ENCODE measurements around the gene RSAD1.

RSAD1 gene

DNA sequence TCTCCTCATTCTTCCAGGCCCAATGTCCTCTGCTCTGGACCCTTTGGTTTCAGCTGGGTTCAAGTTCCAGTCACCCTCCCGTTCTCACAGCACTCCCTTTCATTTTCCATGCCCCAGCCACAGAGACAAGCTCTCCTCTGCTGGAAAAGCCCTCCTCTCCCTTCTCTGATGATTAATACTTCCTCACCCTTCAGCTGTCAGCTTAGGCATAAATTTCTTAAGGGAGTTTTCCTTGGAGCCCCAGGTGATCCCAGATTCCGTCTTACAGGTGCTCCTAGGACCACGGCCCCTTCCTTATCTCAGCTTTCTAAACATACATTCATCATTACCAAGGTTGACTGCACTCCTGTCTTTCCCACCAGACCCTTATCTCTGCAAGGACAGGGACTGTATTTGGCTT, 20.4 kb upstream of the RSAD1 start:
- no peak for DNase-seq (ENCODE audit: low read depth in 1 of 2, low spot score in 1 of 2)

DNA sequence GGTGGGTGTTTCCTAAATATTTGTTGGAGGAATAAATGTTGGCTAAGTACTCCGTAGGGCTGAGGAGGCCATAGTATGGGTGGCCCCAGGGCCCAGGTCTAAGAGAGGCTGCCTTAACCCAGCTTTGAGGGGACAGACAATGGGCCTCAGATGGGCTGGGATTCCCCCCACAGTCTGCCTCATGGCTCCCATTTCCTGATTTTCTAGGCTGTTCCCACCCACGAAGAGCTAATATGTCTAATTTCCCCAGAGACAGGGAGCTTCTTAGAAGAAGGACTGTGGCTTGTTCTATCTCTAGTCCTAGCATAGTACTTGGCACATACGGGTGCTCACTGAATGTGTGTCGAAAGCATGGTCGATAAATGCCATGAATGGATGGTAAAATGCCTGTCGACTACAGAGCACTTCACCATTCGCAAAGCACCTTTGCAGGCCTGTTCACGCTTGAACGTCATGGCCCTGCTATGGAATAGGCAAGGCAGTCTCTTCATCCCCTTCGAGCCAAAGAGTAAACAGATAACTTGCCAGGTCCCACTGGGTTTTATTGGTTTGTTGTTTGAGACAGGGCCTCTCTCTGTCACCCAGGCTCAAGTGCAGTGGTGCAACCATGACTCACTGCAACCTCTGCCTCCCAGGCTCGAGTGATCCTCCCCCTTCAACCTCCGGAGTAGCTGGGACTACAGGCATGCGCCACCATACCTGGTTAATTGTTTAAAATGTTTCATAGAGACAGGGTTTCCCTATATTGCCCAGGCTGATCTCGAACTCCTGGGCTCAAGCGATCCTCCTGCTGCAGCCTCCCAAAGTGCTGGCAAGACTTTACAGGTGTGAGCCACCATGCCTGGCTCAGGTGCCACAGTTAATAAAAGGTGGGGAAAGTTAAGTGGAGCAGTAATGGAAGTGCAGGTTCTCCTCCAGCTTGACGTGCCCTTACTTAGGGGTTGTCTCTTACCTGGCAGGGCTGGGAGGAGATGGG, 19.7 kb upstream of the RSAD1 start:
- no peak for DNase-seq (ENCODE audit: low read depth in 1 of 2, low spot score in 1 of 2)

DNA sequence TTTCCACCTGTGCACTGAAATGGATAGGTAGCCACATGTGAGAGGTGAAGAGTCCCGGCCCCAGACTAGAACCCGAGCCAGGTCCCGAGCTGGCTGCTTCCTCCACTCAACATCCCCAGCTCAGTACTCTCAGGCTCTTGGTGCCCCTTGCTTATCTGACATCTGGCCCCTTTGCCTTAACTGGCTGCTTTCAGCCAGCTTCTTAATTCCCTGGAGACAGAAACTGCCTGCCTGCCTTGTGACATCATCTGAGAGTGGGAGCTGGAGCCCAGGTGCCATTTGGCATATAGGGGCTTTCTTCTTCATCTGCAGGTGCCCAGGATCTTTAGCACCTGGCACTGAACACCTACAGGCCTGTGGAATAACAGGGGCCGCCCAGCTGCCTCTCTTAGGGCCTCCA, 18.9 kb upstream of the RSAD1 start:
- DNase-seq (ENCODE audit: low read depth in 1 of 2, low spot score in 1 of 2): no peak

DNA sequence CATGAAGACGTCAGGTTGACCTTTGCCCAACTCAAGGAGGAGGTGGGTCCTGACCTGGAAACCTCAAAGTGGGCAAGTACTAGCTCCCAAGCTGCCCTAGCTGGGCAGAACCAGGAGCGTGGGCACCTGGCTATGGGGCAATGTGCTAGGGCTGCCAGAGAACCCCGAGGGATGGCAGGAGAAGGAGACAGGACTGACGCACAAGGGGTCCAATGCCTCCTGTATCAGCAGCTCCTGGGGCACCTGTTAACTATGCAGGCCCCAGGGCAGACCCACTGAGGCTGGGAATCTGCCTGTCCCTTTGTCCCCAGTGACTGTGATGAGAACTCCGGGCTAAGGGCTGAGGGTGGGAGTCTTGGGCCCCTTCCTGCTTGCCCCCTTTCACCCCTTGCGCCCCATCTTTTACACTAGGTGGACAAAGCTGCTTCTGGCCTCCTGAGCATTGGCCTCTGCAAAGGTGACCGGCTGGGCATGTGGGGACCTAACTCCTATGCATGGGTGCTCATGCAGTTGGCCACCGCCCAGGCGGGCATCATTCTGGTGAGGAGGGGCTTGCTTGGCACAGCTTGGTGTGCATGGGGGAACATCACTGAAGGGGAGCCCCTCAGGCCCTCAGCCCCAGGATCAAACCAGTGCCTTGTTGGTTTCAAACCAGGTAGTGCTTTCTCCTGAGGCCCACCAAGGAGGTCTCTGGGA, 17.7 kb upstream of the RSAD1 start:
- no peak for DNase-seq (ENCODE audit: low read depth in 1 of 2, low spot score in 1 of 2)

DNA sequence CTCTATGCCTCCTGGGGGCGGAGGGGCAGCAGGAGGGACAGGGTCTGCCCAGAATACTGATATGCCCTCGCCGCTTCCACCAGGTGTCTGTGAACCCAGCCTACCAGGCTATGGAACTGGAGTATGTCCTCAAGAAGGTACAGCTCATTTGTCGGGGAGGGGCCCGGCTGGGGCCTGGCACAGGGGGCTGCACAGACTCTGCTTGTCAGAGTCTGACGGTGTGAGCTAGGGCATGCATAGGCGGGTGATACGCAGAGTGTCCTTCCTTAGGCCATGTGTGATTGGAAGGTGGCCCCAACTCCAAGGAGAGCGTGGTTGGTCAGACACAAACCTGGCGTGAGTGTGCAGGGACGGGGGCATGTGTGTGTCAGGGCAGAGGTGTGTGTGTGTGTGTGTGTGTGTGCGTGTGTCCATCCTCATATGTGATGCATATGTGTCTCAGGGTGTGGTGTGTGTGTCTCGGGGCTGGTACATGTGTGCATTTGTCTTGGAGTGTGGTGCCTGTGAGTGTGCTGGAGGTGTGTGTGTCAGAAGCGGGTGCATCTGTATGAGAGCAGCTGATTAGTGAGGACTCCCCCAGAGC, 17.0 kb upstream of the RSAD1 start:
- no peak for DNase-seq (ENCODE audit: low read depth in 1 of 2, low spot score in 1 of 2)

DNA sequence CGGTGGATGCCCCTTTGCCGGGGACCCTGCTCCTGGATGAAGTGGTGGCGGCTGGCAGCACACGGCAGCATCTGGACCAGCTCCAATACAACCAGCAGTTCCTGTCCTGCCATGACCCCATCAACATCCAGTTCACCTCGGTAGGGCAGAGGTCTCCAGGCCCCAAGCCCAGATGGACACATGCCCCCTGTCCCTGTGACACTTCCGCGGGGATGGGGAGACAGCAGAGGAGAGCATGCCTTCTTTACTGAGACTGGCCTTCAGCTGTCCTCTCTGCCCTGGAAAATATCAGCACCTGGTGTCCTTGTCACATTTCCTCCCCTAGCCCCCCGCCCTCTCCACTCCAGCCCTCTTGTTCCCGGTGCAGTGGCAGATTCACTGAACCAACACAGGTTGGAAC, 16.2 kb upstream of the RSAD1 start:
- DNase-seq (ENCODE audit: low read depth in 1 of 2, low spot score in 1 of 2): no peak

DNA sequence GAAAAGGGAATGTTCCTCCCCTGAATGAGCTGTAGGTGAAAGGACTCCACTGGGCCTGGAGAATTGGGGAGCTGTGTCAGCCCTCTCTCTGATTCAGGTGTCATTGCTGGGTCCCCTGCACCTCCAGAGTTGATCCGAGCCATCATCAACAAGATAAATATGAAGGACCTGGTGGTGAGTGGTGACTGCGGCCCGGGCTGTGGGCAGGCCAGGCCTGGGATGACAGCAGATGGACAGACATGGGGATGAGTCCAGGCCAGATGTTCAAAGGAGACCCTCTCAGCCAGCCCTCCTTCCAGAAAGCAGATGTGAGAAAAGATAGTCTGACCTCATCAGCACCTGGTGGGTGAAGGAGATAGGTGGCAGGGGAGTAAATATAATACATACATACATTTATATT, 14.5 kb upstream of the RSAD1 start:
- DNase-seq (ENCODE audit: low read depth in 1 of 2, low spot score in 1 of 2): no peak

DNA sequence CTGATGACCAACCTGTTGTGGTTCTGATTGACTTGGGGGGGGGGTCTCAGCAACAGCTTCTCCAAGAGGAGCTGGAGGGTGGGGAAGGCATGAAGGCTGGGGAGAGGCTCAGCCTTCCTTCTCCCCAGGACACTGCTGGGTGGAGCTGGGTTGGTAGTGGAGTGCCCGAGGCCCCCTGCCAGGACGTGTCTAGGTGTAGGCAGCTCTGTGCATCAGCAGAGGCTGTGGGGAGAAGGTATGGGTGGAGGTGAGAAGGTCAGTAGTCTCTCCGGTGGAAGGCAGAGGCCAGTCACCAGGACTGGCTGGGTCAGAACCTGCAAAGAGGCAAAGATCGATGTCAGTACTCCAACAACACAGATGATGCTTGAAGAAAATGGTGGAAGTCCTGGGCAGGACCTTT, 13.9 kb upstream of the RSAD1 start:
- no peak for DNase-seq (ENCODE audit: low read depth in 1 of 2, low spot score in 1 of 2)

DNA sequence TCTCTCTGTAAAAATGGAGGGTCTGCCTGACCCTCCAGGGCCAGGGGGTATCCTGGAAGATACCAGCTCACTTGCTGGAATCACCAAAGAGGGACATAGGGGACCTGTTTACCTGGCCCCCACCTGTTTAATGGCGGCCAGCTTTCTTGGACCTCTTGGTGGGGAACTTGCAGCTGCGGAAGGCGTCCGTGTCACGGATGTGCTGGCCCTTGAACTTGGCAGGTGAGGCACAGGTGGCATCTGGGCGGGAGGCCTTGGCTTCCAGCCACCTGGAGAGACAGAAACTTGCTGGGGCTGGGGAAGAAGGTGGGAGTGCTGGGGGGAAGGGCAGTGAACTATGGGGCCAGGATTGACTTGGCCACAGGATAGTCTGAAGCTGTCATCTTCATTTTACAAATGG, 13.5 kb upstream of the RSAD1 start:
- DNase-seq (ENCODE audit: low read depth in 1 of 2, low spot score in 1 of 2): no peak

DNA sequence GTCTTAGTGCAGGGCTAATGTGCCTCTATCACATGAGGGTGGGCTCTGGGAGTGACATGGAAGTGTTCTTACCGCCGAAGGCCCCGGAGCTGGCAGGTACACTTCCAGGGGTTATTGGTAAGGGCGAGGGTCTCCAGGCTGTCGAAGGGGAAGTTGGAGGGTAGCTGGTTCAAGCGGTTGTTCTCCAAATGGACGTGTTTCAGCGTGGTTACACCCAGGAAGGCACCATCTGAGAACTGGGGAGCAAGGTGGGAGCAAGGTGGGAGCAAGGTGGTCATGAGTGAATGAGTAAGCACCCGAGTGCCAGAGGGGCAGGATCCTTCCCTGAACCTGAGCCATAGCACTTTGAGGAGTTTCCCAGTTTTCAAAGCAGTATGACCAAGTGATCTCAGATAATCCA, 13.0 kb upstream of the RSAD1 start:
- DNase-seq (ENCODE audit: low read depth in 1 of 2, low spot score in 1 of 2): no peak

DNA sequence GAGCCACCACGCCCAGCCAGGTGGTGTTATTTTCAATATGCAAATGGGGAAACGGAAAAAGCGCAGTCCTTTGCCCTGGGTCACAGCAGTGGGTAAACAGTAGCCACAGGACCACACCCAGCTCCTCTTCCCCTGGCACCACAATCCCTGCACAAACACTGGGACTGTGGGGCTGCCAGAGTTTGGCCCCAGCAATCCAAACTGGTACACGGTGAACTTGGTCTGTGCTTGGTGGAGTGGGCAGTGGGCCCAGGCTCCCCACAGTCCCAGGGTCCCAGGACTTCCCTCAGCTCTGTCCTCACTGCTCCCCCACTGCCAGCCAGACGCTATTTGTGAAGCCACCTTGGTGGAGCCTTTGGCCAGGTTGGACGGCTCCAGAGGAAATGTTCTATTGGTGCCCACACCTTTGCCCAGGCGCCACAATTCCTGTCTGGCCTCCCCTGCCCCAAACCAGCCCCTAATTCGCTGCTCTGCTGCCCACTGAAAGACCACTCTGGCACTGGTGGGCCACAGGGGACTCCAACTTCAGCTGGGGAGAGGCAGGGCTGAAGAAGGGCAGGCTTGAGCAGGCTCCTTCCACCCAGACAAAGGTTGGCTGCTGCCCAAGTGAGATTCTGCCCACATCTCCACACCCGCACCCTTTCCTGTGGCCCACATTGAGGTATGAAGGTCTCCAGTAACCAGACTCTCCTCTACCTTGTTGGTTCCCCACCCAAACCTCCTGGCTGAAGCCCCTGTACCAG, 12.1 kb upstream of the RSAD1 start:
- no peak for DNase-seq (ENCODE audit: low read depth in 1 of 2, low spot score in 1 of 2)

DNA sequence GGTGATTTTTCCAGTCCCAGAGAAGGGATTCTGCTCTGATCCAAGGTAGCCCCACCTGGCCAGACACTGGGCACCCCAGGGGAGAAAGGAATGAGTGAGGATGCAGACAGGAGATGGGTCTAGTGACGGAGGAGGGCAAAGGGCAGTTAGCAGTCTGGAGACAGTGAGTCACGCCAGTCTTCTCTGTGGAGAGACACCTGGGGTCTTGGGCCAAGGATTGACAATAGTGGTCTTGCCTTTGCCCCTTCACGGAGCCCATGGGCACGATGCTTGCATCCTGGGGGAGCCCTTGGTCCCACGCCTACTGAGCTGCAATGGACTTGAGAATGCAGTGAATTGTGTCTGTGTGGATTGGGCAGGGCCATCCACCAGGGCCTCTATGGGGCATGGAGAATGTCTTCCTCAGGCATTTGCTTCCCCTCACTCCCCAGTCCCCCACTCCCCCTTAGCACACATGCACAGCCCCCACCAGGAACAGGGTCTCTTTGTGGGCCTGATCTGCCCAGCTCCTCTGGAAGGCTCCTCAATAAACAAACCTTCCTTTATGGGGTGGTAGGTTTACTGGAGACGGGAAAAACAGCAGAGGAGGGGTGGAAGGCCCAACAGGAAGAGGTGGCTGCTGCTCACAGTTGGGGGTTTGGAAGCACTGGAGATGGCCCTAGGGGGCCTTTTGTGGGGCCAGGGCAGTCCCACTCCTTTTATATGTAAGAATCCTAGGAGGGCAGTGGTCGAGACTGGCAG, 11.4 kb upstream of the RSAD1 start:
- DNase-seq (ENCODE audit: low read depth in 1 of 2, low spot score in 1 of 2): no peak

DNA sequence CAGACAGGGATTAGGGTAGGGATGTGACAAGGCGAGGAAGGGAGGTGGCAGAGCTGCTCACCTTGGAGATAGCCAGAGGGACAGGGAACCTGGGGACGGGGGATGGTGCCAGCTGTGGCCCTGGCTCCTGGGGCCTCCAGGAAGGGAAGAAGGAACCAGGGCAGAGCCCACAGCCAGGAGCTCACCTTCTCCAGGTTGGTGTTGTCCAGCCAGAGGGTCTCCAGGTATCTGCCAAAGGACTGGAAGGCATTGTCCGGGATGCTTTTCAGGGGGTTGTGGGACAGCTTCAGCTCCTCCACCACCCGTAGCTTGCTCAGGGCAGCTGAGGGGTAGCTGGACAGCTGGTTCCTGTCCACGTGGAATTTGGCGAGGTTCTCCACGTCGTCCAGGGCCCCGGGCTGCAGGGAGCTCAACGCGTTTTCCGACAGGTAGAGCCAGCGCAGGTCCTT, 10.8 kb upstream of the RSAD1 start:
- DNase-seq (ENCODE audit: low read depth in 1 of 2, low spot score in 1 of 2): no peak

DNA sequence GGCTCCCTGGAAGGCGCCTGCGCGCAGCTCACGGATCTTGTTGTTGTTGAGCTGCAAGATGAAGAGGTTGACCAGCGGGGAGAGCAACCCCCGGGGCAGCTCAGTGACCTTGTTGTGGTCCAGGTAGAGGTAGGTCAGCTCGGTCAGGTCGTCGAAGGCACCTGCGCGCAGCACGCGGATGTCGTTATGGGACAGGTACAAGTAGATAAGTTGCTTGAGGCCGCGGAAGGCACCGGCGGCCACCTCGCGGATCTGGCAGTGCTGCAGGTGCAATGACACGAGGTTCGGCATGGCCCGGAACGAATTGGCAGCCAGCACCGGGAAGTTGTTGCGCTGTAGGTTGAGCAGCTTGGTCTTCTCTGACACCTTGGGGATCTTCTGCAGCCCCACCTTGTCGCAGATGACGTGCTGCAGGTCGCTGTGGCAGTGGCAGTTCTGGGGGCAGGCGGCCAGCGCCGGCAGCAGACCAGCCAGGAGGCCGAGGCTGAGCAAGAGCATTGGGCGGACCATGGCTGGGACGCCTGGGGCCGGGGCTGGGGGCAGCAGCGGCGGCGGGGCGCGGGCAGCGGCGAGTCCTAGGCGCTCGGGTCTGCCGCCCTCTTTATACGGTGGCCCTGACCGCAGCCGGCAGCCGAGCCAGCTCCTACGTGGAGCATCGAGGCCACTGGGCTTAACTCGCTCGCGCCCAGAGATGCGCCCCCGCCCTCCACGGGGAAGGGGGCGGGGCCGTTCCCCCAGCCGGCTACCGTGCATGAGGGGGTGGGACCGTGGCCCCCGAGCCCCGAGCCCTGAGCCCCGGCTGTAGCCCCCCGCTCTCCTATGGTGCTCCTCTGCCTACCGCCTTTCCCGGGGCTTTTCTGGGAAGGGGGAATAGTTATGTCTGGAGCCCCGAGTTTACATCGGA, 10.1 kb upstream of the RSAD1 start, which contains the start of gene CHAD:
Gene CHAD, minus strand, starts transcription at position 577 of the 904 bp plus-strand sequence. Its CDS starts 67 bp downstream, at position 510.
- no peak for DNase-seq (ENCODE audit: low read depth in 1 of 2, low spot score in 1 of 2)

DNA sequence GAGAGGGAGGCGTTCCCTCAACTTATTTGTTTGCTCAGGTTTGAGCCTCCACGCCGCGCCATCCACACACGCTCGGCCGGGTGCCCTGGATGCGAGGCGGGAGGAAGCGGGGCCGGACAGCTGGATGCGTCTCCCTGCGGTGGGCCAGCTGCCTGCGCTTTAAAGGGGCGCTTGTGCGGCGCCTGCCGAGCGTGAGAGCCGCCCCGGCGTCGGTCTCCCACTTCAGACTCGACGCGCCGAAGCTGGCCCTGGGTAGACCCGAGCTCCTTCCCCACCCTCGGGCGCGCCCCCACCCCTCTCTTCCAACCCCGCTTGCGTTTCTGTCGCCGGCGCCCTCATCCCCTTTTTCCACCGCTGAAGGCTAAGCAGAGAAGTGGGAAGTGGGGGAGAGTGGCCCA, 9.5 kb upstream of the RSAD1 start:
- no peak for DNase-seq (ENCODE audit: low read depth in 1 of 2, low spot score in 1 of 2)

DNA sequence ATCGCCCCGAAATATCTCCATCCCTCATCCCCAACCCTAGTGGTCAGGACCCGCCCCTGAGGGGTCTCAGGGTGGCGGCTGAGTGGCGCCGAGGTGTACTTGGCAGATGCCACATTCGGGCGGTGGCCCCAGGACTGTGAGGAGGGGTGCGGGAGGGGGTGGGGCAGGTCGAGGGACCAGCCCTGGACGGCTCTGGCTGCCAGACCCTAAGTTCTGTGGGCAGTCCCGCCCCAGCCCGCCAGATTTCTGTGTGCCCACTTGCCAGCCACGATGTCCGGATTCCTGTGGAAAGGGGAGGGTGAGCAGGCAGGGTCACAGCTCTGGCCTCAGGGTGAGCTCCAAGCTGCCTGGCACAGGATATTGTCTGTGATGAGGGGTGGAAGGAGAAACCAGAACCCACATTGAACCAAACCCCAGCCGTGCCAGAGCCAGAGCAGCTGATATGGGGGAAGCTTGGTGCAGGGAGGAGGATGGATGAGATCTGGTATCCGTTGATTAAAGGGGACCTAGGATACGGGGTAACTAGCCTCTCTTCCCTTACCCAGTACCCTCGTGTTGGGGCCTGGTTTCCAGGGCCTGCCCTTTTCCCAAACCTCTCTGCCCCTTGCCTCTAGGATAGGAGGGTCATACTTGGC, 8.9 kb upstream of the RSAD1 start:
- no peak for DNase-seq (ENCODE audit: low read depth in 1 of 2, low spot score in 1 of 2)

DNA sequence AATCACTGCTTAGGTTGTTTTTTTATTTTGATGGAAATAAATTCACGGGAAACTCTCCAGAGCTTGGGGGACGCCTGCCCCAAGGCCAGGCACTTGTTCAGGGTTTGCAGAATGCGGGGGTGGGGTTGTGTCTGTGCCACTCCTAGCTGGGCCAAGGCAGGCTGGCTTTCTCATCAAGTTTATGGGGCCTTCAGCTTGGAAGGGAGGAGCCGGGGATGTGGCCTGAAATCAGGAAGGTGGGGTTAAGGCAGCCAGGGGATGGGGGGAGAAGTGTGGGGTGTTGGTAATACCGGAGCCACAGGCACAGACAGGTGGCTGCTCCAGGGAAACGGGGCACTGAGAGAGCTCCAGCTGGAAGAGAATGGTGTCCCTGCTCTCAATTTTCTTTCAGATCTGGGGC, 8.2 kb upstream of the RSAD1 start:
- DNase-seq (ENCODE audit: low read depth in 1 of 2, low spot score in 1 of 2): no peak

DNA sequence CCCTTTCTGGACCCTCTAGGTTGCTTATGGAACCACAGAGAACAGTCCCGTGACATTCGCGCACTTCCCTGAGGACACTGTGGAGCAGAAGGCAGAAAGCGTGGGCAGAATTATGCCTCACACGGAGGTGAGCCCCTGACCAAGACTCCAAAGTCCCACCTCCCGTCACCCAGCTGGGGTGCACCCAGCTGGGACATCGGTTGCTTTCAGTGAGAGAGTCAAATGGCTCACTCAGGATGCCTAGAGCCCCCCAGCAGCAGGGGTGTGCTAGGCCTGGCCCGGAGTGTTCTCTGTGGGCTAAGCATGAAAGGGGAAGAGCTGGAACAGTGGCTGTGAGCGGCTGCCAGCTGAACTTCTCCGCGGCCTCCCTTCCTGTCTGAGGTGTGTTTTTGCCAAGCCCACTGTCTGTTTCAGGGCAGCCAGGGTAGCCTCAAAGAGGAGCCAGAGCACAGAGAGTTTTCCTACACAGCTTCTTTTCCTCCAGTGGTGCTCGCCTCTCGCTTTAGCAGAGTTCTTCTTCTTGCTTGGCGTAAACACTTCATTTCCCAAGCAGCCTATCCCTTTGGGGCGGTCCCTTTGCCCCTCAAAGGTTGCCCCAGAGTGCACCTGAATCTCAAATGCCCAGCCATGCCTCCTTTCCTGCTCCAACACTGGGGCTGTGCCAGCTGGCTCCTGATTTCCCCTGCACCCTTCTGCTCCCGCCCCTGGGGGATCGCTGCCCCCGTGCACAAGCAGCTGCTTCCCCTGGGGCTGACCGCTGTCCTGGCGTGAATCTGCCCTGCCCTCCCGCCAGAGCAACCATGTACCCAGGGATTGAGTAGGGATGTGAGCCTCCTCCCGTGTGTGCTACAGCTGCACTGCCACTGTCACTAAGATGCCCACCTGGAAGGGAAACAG, 7.4 kb upstream of the RSAD1 start:
- no peak for DNase-seq (ENCODE audit: low read depth in 1 of 2, low spot score in 1 of 2)

Data from activated T-helper 1 cell treated with anti-CD3 and anti-CD28 coated beads, Interleukin-2, amount 50 U/mL, for 16 hours (primary cell).